Measurements from ENCODE around the gene PAEP. TPM values are rescaled to one million over a fixed set of nuclear protein-coding genes. Genes with fewer than 3 reads are reported as not detected.

The PAEP gene
- total and polyA plus RNA-seq, 4 donors = 0.37 to 3.0 (median 0.98) TPM; not detected in 1

DNA sequence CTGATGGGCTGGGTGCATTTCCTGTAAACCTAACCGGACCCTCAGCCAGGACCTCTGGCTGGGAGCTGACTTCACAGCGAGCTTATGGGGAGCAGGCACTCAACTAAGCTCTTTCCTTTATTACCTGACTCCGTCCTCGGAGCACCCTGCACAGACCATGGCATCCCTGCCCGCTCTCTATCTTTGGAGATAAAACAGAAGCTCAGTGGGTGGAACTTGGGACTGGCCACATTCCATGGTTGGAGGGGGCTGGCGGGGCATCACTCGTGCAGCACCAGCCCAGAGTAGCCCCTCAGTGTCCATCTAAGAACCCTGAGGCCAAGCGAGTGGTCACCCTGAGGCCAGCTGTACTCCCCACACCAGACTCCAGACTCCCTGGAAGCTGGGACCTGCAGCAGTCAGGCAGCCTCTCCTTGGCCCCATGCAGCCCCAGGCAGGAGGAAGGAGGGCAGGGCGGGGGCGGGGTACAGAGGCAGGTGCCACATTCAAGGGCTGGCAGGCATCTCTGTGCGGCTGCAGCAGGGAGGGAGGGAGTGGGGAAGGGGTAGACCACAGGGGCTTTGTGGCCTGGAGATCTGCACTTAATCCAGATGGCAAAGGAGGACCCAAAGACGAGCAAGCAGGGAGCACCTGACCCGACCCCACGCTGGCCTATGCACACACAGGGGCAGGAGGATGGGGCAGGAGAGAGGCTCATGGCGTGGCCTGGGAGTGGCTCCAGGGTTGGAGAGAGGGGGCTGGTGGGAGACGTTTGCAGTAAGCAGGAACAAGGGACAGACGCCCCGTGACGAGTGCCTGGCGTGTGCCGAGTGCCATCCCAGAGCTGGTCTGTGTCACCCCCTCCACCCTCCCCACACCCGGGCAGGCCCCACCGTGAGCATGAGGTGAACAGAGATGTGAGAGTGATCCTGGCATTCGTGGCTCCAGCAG, 51.7 kb downstream of the PAEP start:
- no peak overlapping the region for H3K4me3 ChIP-seq
- no peaks in the 10 kb centered on the region for H3K36me3 ChIP-seq (ENCODE audit: control insufficient read depth in 4 of 4, insufficient read depth in 4 of 4, low read length in 4 of 4)
- no peak for ATAC-seq (ENCODE audit: insufficient read depth, low FRiP score)
- no peak for DNase-seq
- H3K9ac ChIP-seq (ENCODE audit: insufficient read depth in 1 of 2, low read length in 2 of 2) = no peak overlapping the region
- no peak for TF ChIP-seq CTCF (IDR thresholded peaks at IDR 0.05; ENCODE audit: control extremely low read depth, extremely low read depth)
- 65 to 78% methylated on average over 24 of the region's 24 CpGs for WGBS, 2 donors
- H3K27me3 ChIP-seq (ENCODE audit: control insufficient read depth in 3 of 3, insufficient read depth in 3 of 3, low read length in 2 of 3) = no peaks in the 10 kb centered on the region
- peaks cover 0 to 5% (median 0%) of the 10 kb centered on the region in 4 donors for H3K9me3 ChIP-seq (ENCODE audit: control insufficient read depth in 4 of 4, insufficient read depth in 3 of 4, low read length in 3 of 4)
- no peak overlapping the region for H3K27ac ChIP-seq (ENCODE audit: low read depth in 1 of 2, low read length in 1 of 2)
- H3K4me1 ChIP-seq (ENCODE audit: control insufficient read depth in 5 of 5, insufficient read depth in 5 of 5, low read length in 5 of 5) = no peaks in the 10 kb centered on the region

- TF ChIP-seq CTCF (IDR thresholded peaks at IDR 0.05; ENCODE audit: control extremely low read depth, extremely low read depth) = no peak
- 75 to 81% methylated on average over 31 to 34 of the region's 34 CpGs for WGBS, 2 donors
- ATAC-seq (ENCODE audit: insufficient read depth, low FRiP score) (no peak), DNase-seq (no peak)
- no peaks in the 10 kb centered on the region for H3K4me1 ChIP-seq (ENCODE audit: control insufficient read depth in 5 of 5, insufficient read depth in 5 of 5, low read length in 5 of 5)
- no peaks in the 10 kb centered on the region for H3K27me3 ChIP-seq (ENCODE audit: control insufficient read depth in 3 of 3, insufficient read depth in 3 of 3, low read length in 2 of 3)
- H3K27ac ChIP-seq (ENCODE audit: low read depth in 1 of 2, low read length in 1 of 2) = no peak overlapping the region
- H3K9me3 ChIP-seq (ENCODE audit: control insufficient read depth in 4 of 4, insufficient read depth in 3 of 4, low read length in 3 of 4) = peaks cover 0 to 5% (median 0%) of the 10 kb centered on the region in 4 donors
- H3K36me3 ChIP-seq (ENCODE audit: control insufficient read depth in 4 of 4, insufficient read depth in 4 of 4, low read length in 4 of 4) = no peaks in the 10 kb centered on the region
- no peak overlapping the region for H3K9ac ChIP-seq (ENCODE audit: insufficient read depth in 1 of 2, low read length in 2 of 2)
- H3K4me3 ChIP-seq = no peak overlapping the region
Observed at GRCh38 chr9:135613946-135614805, 52.6 kb downstream of the PAEP start.

DNA sequence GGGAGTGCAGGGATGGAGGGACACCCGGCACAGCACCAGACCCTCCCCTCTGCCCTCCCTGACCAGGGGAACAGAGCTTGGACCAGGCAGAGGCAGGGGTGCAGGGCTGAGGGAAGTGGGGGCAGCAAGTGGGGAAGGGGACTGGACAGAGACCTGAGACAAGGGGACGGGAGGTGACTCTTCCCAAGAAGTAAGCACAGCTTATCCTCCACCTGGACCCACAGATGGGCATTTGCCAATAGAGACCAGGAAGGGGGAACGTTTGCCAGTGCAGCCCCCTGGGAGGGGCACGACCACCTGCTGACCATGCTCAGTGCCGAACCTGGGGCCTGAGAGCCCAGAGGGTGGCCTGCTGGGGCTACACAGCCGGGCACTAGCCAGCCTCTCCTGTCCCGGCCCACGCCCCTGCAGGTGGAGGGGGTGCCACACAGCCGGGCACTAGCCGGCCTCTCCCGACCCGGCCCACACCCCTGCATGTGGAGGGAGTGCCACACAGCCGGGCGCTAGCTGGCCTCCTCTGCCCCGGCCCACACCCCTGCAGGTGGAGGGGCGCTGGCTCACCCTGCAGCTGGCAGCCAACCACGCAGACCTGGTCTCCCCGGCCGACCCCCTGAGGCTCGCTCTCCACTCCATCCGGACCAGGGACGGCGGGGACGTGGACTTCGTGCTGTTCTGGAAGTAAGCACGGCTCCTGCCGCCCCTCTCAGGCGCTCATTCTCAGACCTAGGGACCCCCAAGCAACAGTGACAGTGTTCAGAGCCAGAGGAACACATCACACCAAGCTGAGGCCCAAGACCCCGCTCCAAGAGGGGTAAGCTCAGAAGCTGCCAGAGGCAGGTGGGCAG, 53.5 kb downstream of the PAEP start:
- TF ChIP-seq CTCF (IDR thresholded peaks at IDR 0.05; ENCODE audit: control extremely low read depth, extremely low read depth) = no peak
- WGBS, 2 donors = 77 to 84% methylated on average over 29 of the region's 29 CpGs
- Histone ChIP-seq H3K4me3 (no peak overlapping the region), H3K27ac (ENCODE audit: low read depth in 1 of 2, low read length in 1 of 2) (no peak overlapping the region), H3K9ac (ENCODE audit: insufficient read depth in 1 of 2, low read length in 2 of 2) (no peak overlapping the region), H3K27me3 (ENCODE audit: control insufficient read depth in 3 of 3, insufficient read depth in 3 of 3, low read length in 2 of 3) (no peaks in the 10 kb centered on the region), H3K4me1 (ENCODE audit: control insufficient read depth in 5 of 5, insufficient read depth in 5 of 5, low read length in 5 of 5) (no peaks in the 10 kb centered on the region), H3K9me3 (ENCODE audit: control insufficient read depth in 4 of 4, insufficient read depth in 3 of 4, low read length in 3 of 4) (peaks cover 0 to 5% (median 0%) of the 10 kb centered on the region in 4 donors), H3K36me3 (ENCODE audit: control insufficient read depth in 4 of 4, insufficient read depth in 4 of 4, low read length in 4 of 4) (no peaks in the 10 kb centered on the region)
- ATAC-seq (ENCODE audit: insufficient read depth, low FRiP score) (no peak), DNase-seq (no peak)
